ENCODE results near the gene CAGE1.

GRCh38 chr6:7338031-7338430 is 51.5 kb downstream of the CAGE1 start:
- TF ChIP-seq CTCF (IDR thresholded peaks at IDR 0.05; ENCODE audit: low read depth, low read length) (no peak), EZH2phosphoT487 (IDR thresholded peaks at IDR 0.05; ENCODE audit: low read depth) (no peak)
